ENCODE measurements around the gene LRBA.

DNA sequence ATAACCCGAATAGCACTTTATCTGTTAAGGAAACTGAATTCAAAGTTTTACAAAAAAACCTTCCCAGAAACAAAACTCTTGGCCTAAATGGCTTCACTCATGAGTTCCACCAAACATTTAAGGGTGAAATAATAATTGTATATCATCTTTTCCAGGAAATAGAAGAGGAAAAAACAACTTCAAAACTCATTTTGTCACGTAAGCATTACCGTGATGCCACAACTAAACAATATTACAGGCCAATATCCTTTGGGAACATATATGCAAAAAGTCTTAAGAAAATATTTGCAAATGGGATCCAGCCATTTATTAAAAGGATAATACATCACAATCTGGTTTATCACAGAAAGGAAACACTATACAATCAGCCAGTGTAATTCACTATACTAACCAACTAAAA lies 563.2 kb downstream of the LRBA start:
- TF ChIP-seq, protein P1, sequence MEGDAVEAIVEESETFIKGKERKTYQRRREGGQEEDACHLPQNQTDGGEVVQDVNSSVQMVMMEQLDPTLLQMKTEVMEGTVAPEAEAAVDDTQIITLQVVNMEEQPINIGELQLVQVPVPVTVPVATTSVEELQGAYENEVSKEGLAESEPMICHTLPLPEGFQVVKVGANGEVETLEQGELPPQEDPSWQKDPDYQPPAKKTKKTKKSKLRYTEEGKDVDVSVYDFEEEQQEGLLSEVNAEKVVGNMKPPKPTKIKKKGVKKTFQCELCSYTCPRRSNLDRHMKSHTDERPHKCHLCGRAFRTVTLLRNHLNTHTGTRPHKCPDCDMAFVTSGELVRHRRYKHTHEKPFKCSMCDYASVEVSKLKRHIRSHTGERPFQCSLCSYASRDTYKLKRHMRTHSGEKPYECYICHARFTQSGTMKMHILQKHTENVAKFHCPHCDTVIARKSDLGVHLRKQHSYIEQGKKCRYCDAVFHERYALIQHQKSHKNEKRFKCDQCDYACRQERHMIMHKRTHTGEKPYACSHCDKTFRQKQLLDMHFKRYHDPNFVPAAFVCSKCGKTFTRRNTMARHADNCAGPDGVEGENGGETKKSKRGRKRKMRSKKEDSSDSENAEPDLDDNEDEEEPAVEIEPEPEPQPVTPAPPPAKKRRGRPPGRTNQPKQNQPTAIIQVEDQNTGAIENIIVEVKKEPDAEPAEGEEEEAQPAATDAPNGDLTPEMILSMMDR (conservative IDR thresholded peaks at IDR 0.05): no peak
- TF ChIP-seq EZH2 (IDR thresholded peaks at IDR 0.05; ENCODE audit: low read depth): no peak

Data from PC-9 (cell line).